HG02642 (cell line): ENCODE data around the gene STARD3.

Experiments
- ATAC-seq: cut with Tn5 transposase; IDR thresholded peaks from one replicate; pipeline ENCODE4 v1.9.1; 2021; ENCODE audit warnings: mild to moderate bottlenecking; ENCODE audit not compliant: unreplicated experiment, poor library complexity

Gene STARD3

DNA sequence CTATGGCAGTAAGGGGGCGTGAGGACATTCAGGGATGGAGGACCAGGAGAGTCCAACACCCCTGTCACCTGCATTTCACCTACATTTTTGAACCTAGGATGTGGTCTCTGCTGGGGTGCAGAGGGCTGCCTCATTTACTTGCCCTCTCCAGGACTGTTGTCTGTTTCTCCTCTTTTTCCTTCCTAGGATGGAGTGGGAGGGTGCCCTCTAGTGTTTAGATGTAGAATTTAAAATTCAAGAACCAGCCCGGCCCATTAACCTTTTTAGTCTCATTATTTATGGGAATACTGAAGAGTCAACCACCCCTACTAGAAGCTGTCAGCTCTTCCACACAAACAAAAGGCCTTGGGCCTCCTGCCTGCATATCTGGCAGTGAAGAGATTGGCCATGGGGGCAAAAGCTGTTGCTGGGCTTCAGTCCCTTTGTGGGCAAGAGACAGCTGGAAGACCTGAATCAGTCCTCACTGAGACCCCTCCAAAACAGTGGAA is 2.5 kb upstream of the STARD3 start:
- no peak for ATAC-seq

DNA sequence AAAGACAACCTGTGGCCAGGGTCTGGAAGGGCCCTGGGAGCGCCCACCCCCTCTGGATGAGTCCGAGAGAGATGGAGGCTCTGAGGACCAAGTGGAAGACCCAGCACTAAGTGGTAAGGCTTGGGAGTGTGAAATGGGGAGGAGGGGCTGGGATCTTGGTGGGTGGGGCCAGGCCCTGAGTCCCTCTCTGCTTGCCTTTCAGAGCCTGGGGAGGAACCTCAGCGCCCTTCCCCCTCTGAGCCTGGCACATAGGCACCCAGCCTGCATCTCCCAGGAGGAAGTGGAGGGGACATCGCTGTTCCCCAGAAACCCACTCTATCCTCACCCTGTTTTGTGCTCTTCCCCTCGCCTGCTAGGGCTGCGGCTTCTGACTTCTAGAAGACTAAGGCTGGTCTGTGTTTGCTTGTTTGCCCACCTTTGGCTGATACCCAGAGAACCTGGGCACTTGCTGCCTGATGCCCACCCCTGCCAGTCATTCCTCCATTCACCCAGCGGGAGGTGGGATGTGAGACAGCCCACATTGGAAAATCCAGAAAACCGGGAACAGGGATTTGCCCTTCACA is 1.2 kb upstream of the STARD3 start:
- no peak for ATAC-seq

DNA sequence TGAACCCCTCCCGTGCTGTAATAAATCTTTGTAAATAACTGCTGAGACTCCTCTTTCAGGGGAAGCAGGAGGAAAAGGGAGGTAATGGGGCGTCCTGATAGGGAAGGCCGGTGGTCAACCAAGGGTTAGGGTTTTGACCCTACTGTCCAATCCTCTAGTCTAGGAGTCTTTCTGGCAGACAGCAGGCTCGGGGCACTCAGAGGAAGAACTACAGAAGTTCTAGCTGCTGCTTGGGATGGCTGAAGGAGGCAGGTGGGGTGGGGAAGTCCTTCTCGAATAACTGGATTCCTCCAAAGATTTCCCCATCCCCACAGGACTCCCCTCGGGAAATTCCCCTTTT is 387 bp upstream of the STARD3 start:
- ATAC-seq, result peak; percentile 19

DNA sequence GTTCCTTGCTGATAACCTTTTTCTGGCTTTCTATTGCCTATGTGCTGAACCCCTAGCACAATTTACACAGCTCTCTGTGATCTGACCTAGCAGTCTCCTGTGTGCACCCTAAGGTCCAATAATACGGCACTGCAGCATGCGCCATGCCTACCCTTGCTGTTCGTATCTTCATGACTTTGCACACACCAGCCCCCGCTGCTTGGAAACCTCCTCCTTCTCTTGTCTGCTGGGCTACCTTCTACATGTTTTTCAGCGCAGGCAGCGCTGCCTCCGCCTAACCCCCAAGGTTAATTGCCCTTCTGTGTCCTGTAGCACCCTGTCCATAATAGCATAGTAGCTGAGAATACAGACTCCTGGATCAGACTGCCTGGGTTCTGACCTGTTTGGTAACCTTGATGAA is 1.4 kb downstream of the STARD3 start:
- ATAC-seq, result no peak

DNA sequence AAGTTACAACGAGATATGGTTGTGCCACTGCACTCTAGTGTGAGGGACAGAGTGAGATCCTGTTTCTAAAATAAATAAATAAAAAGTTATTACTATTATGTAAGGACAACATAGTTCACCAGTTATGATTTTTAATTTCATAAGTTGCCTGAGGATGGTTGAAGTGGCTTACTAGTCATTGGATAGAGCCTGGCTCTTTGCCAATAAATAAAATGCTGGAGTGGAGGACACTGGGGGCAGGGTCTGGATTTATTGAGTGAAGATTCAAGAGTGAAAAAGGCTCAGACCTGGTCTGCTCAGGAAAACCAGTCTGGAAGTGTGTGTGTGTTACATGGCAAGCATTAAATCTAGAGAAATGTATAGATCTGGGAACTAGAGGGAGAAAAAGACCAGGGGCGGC is 2.1 kb downstream of the STARD3 start:
- no peak for ATAC-seq

DNA sequence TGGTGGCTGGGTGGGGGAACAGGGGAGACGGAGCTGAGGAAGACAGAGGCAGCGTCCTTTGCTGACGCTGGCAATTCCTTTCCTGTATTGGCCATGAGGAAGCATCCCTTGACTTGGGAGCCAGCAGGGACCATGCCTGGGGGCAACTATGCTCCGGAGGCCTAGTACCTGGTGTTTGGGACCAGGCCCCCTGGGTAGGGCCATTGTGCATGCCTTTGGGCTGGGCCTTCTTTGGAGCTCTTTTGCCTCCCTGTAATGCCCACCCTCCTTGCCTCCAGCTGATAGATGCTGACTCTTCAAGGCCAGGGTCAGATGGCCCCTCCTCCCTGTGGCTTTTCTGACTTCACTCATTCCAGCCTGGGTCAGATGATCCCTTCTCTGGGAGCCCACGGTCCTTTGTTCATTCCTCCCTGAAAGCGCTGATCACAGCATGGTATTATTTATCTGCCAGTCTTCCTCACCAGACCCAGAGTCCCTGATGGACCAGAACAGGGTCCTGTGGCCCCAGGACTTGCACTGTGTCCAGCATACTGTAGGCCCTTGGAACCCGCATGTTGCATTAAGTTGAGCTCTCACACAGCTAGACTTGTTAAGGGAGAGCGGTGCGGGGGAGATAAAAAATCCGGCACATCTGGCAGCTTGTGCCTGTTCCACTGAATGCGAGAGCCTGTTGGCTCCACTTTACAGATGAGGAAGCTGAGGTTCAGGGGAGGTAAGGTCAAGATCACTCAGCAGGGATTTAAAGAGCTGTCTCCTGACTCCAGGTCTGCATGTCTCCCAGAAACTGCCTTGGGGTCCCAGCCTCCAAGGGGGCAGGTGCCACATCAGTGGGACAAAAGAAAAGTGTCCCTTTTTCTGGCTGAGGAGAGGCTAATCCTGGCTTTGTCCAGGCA is 2.9 kb downstream of the STARD3 start:
- no peak for ATAC-seq

DNA sequence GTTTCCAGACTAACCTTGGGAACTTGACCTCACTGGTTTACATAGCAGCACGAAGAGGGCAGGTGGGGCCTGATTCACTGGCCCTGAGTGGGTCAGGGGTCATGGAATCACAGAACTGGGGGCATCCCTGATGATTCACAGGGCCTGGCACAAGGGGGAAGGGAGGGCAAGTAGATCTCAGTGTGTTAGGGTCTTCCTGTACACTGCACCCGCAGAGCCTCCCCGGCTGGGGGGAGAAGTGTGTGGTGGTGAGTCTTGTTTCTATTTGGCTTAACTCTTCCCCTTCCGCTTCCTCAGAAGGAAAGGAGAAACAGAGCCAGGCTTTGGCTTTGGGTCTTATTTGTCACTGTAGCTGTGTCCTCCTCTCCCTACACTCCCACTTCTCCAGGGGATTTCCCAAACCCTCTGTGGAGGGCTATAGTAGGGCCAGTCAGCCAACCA is 3.7 kb downstream of the STARD3 start:
- ATAC-seq, result no peak

DNA sequence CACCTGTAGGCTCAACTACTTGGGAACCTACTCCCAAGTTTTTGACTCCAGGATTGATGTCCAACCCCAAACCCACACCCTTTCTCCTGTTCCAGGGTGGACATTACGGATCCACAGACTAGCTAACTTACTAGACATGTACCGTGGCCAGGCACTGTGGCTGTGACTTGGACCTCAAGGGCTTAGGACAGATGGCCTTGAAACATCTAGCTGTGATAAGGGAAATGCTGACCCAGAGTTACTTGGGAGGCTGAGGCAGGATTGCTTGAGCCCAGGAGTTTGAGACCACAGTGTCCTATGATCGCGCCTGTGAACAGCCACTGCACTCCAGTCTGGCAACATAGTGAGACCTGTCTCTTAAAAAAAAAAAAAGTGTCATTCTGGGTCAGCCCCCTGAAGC is 4.2 kb downstream of the STARD3 start:
- no peak for ATAC-seq

DNA sequence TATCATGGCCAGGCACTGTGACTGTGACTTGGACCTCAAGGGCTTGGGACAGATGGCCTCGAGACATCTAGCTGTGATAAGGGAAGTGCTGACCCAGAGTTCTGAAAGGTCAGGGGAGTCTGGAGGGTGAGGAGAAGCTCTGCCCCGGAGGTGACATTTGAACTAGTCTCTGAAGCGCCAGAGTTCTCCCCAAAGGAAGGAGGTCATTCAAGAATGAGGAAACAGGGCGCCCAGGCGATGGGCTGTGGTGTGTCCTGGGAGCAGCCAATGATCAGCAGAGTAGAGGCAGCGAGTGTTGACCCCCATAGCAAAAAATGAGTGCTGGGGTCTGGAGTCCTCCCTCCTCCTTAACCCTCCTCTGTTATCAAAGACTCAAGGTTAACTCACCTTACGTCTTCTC is 4.9 kb downstream of the STARD3 start:
- ATAC-seq, result no peak

DNA sequence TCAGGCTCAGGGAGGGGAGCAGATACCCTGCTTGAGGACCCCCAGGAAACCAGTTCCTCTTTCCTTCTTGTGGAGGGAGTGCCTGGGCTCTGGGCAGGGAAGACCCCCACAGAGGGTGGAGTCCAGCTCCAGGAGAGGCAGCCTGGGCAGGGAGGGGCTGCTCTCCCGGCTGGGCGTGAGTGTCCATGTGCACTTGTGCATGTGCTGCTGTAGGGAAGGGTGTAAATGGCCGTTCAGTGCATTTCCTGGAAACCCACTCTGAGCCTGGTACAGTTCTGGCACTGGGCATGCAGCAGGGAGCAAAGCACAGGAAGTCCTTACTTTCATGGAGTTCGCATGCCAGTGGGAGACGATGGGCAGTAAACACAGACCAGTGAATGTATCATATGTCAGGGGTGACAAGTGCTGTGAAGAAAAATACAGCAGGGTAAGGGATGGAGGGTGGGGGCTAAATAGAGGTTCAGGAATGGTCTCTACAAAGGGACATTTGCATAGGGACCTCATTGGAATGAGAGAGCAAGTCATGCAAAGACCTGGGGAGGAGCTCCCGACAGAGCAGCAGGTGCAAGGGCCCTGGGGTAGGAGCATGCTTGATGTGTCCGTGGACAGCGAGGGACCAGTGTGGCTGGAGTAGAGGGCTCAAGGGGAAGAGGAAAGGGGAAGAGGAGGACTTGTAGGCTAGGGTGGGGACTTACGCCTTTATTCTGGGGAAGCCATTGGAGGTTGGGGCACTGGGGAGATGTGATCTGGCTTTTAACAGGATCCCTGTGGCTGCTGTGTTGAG is 5.5 kb downstream of the STARD3 start:
- no peak for ATAC-seq

DNA sequence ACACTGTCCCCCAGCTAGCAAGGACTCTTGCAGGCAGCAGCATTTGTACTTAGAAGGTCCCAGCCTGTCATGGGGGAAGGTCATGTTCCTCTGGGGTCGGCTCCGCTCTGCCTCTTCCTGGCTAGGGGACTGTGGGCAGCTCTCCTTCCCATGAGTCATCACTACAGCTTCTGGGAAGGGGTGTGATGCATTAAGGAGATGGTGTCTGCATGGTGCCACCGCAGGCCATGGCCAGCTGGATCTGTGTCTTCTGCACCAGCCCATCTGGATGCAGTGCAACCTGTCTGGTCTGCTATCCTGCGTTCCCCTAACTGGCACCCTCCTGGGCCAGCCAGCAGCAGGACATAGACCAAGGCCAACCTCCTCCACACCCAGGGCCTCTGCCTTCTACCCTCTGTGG is 6.3 kb downstream of the STARD3 start:
- ATAC-seq, result no peak

DNA sequence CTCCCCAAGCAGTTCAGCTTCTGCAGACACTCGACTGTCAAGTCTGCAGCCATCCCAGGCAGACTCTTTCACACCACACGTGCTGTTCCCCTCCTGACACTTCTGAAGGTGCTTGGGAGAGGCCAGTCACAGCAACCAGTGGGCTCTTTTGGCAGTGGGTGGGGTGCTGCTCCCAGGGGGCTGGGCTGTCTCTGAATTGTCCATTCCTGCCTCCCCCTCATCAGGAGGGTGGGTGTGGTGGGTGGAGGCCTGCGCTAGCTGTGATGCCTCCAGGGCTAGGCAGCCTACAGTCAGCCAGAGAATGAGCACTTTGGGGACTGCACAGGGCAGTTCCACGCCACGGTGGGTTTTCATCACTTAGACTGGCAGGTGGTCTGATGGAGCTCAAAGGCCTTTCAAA is 10.3 kb downstream of the STARD3 start:
- no peak for ATAC-seq

DNA sequence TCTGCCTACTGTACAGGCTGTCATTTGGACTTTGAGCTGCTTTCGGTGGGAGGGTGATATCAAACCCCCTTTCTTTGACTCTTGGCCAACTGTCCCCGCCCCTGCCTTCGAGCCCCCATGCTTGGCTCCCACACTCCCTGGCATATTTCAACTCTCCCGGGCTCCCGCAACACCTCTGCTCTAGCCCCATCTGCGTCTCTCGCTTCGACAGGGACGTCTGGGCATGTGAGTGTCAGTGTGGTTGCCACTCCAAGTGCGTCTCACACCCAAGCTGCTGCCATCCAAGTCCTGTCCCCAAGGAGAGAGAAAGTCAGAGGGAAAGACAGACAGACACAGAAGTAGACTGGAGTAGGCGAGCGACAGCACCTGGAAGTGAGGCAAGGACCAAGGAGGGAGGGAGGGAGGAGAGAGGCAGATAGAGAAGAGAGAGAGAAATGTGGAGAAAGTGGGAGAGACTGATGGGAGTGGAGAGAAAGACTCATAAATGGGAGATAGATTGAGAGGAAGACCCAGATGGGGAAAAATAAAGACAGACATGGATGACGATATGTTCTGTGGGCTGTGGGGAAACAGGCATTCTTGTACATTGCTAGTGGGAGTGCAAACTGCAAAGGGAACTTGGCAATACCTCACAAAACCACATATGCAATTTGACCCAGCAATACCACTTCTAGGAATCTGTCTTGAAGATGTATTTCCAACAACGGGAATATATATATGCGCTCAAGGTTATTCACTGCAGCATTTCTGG is 11.8 kb downstream of the STARD3 start:
- ATAC-seq, result no peak

DNA sequence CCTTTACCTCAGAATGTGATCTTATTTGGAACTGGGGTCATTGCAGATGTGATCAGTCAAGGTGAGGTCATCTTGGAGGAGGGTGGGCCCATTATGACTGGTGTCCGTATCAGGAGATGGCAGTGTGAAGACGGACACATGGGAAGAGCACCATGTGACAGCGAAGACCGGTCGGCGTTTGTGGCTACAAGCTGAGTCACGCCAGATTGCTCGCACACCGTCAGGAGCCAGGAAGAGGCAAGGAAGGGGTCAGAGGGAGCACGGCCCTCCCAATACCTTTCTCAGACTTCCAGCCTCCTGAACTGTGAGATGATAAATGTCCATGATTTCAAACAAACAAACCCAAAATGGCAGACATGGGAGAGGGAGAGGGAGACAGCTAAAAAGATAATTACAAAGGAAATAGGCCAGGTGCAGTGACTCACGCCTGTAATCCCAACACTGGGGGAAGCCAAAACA is 13.2 kb downstream of the STARD3 start:
- no peak for ATAC-seq

DNA sequence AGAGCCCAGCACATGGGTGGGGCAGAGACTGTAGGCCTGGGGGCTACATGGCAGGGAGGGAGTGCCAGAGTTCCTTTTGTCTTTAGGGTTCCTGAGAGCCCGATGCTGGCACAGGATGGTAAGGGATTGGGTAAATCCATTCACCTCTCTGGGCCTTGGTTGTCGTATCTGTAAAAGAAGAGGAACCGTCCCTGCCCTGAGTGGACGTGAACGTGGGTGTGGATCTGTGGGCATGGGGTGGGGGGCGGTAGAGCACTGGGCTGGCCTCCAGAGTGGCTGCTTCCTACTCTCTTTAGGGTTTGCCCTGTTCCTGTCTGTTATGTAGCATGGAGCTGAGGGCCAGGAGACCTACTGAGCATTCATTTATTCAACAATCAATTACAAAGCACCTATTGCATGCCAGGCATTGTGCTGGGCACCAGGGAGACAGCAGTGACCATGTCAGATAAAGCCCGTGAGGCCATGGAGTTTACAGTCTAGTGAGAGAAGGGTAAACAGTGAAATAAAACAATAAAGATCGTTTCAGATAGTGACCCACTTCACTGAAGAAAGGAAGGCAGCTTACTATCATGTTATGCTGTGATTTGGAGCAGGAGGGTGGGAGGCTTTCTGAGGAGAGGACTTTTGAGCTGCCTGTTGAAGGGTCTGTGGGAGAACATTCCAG is 15.1 kb downstream of the STARD3 start:
- no peak for ATAC-seq

DNA sequence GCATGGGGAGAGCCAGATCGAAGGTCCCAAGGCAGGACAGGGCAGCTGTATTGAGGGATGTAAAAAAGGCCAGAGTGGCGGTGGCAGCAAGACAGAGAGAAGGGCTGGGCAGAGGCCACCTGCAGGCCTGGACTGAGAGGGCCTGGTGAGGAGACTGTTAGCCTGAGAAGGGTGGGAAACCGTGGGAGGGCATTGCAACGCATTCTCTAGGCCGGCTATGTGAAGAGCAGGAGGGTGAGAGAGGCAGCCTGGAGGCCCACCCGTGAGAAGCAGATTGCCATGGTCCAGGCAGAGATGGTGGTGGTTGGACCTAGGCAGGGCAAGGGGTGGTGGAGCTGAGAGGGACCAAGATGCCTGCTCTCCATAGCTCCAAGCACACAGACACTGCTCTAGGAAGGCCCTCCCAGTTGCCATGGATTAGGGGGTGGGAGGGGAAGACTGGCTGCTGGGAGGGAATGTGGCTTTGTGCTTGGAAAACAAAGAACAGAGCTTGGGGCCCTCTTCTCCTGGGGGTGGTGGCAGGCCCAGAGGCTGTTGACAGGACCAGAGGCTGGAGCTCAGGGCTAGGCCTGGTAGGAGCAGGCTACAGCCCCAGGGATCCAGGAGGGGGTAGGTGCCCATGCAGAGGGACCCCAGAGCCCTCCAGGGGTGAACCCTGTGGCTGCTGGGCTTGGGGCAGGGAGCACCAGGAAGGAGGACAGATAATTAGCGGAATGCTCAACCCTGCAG is 15.8 kb downstream of the STARD3 start:
- no peak for ATAC-seq

DNA sequence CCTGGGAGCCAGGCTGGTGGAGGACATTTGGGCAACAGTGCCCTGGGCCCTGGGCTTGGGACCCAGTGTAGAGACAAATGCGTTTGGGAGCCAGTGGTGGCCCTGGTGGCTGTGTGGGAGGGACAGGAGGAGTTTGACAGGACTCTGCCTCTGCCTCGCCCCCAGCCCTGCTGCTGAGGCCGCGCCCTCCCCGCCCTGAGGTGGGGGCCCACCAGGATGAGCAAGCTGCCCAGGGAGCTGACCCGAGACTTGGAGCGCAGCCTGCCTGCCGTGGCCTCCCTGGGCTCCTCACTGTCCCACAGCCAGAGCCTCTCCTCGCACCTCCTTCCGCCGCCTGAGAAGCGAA is 16.3 kb downstream of the STARD3 start:
- ATAC-seq, result no peak

DNA sequence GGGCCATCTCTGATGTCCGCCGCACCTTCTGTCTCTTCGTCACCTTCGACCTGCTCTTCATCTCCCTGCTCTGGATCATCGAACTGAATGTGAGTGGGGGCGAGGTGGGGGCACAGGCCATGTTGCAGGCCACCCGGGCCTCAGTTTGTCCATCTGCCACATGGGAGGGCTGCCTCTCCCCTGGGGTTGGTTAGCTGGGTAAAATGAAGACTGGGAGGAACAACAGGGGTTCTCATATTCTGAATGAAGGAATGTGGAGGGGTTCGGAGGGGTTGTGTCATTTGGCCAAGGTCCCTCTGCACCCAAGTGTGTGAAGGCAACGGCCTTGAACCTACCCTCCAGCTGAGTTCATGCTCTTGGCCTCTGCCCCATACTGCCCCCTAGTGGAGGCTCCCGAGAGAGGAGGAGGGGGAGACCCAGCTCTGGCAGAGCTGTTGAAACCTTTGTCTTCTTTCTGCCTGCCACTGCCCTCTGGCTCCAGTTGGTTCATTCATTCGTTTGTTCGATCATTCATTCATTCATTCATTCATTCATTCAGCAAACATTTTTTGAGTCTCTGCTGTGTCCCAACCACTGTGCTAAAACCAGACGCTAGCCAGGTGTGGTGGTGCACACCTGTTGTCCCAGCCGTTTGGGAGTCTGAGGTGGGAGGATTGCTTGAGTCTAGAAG is 16.9 kb downstream of the STARD3 start:
- peak; percentile 48 for ATAC-seq

DNA sequence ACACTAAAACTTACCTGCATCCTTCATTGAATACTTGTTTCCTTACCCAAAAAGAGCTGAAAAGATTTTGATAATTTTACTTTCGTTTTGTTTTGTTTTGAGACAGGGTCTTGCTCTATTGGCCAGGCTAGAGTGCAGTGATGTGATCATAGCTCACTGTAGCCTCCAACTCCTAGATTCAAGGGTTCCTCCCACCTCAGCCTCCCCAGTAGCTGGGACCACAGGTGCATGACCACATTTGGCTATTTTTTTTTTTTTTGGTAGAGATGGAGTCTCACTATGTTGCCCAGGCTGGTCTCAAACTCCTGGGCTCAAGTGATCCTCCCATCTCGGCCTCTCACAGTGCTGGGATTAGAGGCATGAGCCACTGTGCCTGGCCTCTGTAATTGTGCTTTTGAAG is 18.2 kb downstream of the STARD3 start:
- no peak for ATAC-seq
